GDM1 (cell line): Measurements from ENCODE around the gene IFITM1.
A peak's percentile ranks its signal among the peaks of the same experiment; 100 is the strongest.

Source experiments
- DNase-seq: peaks from one replicate; lab custom pipeline; 2025; lab: John Stamatoyannopoulos, UW

IFITM1 gene

DNA sequence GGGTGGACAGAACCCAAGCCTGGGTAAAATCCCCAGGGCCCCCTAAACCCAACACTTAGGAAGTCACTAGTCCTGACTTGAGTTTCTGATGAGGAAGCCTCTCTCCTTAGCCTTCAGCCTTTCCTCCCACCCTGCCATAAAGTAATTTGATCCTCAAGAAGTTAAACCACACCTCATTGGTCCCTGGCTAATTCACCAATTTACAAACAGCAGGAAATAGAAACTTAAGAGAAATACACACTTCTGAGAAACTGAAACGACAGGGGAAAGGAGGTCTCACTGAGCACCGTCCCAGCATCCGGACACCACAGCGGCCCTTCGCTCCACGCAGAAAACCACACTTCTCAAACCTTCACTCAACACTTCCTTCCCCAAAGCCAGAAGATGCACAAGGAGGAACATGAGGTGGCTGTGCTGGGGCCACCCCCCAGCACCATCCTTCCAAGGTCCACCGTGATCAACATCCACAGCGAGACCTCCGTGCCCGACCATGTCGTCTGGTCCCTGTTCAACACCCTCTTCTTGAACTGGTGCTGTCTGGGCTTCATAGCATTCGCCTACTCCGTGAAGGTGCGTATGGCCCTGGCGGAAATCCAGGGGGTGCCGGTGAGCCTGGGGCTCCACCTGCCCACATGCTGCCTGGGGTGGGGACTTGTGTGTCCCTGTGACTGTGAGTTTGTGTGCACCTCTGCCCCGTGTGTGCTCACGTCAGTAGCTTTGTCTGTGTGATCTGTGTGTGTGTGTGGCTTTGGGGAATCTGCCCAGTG is at the start of gene IFITM1:
Gene IFITM1 (plus strand): TSS at position 254 of the 767 bp plus-strand sequence. CDS start 131 bp downstream, at position 385.
- peak; percentile 82 for DNase-seq

DNA sequence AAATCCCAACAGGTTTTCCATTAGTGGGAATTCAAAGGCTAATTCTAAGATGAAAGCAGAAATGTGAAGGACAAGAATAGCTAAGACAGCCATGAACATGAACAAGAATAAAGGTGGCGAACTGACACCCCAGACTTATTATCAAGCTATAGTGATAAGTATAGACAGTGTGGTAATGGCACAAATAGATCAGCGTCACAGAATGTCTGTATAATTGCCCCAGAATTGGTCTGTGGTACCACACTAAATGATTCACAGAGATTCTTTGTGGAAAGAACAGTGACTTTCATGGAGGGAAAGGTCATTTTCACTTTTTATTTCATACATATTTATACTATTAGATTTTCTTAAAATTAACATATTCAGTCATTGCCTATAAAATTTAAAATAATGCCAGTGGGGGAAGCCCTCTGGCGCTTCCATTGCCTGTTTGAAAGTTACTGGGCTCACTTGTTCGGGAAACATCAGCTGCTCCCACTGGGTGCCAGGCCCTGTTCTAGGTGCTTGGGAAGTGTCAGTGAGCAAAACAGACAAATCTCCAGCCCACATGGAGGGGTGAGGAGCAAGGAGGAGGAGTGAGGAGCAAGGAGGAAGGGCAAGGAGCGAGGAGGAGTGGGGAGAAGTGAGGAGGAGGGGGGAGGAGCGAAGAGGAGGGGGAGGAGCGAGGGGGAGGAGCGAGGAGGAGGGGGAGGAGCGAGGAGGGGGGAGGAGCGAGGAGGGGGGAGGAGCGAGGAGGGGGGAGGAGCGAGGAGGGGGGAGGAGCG is 47.0 kb upstream of the IFITM1 start:
- peak; percentile 42 for DNase-seq

- DNase-seq, result peak; percentile 42
Measured at GRCh38 chr11:267491-267994, 46.3 kb upstream of the IFITM1 start.

GRCh38 chr11:268716-269145 is 45.1 kb upstream of the IFITM1 start:
- peak; percentile 38 for DNase-seq

GRCh38 chr11:269146-269890 is 44.5 kb upstream of the IFITM1 start:
- peak; percentile 57 for DNase-seq

DNA sequence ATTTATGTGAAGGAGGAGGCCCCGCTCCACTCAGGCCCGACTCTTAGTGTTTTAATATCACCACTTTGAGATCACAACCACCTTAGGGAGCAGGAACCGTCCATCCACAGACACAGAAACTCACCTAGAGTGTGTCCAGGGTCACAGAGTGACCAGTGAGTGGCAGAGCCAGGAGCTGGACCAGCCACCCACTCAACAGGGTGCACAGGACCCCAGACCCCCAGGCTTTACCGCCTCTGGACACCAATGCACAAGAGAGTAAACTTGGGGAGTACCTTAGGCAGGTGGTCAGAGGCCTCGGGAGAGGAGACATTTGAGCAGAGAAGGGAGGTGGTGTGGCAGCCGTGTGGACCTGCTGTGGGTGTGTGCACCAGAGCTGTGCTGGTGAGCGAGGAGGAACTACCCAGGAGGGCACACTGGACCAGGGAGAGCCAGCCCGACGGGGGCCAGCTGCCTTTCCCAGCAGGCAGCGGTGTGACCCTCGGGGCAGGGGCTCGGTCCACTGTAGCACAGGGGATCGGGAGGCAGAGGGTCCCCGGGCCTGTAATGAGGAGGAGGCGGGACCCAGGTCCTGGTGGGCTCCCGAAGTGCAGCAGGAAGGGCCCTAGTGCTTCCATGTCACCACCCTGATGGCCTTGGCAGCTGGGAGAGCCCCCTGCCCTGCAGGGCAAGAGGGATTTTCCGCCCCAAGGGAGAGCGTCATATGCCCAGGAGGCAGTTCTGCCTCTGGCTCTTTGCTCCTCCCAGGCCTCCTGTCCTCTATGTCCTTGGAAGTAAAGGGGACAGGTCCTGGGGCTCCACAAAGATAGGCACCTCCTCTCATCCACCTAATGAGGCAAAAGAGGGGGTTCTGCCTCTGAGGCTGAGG is 43.2 kb upstream of the IFITM1 start:
- no peak for DNase-seq

DNA sequence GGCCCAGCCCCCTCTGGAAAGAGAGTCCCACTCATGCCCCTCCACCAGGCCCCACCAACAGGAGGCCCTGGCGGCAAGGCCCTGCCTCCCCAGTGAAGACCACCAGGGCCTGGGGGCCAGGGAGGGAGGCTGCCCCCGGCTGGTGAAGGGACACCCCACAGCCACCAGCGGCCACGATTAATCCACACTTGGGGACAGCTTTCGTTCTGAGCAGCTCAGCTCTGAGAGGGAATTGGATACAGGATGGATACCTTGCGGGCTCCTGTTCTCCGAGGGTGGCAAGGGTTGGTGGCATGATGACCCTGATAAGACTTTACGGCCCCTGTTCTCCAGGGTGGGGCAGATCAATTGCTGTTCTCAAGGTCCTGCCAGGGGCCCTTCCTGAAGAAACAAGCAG is 42.5 kb upstream of the IFITM1 start:
- no peak for DNase-seq

GRCh38 chr11:272195-272930 is 41.5 kb upstream of the IFITM1 start:
- no peak for DNase-seq

GRCh38 chr11:272931-273198 is 41.0 kb upstream of the IFITM1 start:
- DNase-seq, result no peak

DNA sequence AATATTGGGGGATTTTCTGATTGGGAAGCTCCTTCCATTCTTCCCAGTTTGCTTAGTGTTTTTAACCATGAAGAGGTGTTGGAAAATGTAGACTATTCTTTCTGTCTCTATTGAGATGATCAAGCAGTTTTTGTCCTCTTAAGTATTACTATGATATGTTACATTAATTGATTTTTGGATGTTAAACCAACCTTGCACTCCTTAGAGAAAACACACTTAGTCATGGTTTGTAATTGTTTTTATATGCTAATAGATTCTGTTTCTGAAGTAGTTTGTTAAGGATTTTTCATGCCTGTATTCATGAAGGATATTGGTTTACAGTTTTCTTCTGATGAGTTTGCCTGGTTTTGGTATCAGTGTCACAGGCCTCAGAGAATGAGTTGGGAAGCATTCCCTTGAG is 37.6 kb upstream of the IFITM1 start:
- DNase-seq, result no peak

DNA sequence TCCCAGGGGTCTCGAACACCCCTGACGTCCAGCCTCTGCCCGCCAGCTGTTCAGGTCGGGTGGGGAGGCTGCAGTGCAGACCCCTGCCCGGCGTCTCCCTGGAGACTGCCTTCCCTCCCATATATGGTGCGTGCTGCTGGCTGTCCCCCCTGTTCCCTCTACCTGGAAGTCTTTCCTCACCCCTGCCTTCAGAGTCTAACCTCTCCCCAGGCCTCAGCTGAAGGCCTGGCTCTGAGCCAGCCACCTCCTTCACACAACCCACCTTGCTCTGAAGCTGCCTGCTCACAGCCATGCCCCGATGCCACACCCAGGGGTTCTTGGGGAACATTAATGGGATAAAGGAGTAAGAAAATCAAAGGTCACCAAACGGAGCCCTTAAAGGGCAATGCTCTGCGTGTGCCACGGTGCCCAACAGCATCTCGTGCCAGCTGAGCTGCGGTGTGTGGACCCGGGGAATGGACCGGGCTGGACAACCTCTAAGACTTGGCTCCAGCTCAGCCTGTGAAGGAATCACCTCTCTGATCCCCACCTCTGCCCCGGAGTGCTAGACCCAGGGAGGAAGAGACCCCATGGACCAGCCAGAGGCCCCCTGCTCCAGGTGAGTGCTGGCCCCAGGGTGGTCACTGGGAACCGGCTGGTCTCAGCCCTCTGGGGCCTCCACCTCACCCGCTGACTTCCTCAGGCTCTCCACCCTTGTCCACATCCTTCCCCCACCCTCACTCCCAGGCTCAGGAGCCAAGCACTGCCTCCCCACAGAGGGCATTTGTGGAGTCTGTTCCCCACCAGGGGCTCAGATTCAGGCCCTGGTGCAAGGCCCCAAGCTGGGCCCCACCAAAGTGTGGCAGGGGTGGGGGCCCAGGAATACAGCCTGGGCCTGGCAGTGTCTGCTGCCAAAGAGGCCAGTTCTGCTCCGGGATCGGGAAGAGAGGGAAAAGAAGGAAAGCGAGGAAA is 35.6 kb upstream of the IFITM1 start, which contains the start of gene NLRP6:
Gene NLRP6 (plus strand): TSS at position 407 of the 951 bp plus-strand sequence. CDS start 163 bp downstream, at position 570.
- no peak for DNase-seq

DNA sequence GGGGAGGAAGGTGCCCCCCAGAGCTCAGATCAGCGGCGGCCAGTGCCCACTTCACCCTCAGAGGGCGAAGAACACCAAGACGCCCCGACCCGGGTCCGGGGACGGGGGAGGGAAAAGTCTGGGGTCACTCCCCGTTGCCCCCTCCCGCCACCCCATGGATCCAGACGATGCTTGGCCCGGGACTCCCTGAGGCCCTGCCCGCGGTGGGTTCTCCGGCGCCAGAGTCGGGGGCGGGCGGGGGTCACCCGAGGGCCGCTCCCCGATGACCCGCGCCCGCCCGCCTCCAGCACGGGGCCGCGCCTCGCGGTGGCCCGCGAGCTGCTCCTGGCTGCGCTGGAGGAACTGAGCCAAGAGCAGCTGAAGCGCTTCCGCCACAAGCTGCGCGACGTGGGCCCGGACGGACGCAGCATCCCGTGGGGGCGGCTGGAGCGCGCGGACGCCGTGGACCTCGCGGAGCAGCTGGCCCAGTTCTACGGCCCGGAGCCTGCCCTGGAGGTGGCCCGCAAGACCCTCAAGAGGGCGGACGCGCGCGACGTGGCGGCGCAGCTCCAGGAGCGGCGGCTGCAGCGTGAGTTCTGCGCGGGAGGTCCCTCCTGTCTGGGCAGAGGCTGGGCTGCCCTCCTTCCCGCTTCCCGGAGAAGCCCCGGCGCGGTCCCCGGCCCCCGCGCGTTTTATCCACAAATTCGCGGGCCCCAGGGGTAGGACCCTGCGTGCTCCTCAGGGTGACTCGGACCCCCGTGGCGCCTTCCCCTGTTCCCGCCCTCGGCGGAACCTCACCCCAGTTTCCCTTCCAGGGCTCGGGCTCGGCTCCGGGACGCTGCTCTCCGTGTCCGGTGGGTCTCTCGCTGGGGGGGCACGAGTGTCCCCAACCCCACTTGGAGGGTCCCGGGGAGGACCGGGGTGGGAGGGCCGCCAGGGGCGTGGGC is 34.5 kb upstream of the IFITM1 start:
- DNase-seq, result no peak

DNA sequence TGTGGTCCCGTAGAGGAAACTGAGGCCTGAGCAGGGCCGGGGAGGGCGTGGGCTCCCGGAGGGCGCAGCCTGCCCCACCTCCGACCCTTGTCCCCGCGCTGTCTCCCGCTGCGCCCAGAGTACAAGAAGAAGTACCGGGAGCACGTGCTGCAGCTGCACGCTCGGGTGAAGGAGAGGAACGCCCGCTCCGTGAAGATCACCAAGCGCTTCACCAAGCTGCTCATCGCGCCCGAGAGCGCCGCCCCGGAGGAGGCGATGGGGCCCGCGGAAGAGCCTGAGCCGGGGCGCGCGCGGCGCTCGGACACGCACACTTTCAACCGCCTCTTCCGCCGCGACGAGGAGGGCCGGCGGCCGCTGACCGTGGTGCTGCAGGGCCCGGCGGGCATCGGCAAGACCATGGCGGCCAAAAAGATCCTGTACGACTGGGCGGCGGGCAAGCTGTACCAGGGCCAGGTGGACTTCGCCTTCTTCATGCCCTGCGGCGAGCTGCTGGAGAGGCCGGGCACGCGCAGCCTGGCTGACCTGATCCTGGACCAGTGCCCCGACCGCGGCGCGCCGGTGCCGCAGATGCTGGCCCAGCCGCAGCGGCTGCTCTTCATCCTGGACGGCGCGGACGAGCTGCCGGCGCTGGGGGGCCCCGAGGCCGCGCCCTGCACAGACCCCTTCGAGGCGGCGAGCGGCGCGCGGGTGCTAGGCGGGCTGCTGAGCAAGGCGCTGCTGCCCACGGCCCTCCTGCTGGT is 33.7 kb upstream of the IFITM1 start:
- no peak for DNase-seq

GRCh38 chr11:280706-281485 is 32.9 kb upstream of the IFITM1 start:
- no peak for DNase-seq

DNA sequence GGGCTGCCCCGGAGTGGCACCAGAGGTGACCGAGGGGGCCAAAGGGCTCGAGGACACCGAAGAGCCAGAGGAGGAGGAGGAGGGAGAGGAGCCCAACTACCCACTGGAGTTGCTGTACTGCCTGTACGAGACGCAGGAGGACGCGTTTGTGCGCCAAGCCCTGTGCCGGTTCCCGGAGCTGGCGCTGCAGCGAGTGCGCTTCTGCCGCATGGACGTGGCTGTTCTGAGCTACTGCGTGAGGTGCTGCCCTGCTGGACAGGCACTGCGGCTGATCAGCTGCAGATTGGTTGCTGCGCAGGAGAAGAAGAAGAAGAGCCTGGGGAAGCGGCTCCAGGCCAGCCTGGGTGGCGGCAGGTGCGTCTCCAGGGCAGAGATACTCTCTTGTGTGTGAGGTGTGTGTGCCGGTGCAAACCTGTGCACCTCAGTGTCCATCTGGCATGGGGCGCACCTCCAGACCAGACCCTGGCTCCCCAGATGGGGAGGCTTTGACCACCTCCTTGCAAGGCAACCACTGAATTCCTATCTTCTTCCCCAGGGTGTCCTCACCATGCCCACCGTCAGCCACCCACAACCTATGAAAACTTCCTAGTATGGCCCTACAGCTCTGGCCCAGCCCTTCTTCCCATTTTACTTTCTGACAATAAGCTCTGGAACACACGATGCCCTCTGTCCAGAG is 32.2 kb upstream of the IFITM1 start:
- no peak for DNase-seq

- no peak for DNase-seq
Measured at GRCh38 chr11:282171-282570, 31.7 kb upstream of the IFITM1 start.
